DMS53 treated with DMSO at 0.1 percent for 48 hours (cell line): ENCODE measurements around the gene PSMA7.

Experiments
- DNase-seq: peaks from one replicate; lab custom pipeline; 2025; ENCODE audit not compliant: unreplicated experiment; lab: John Stamatoyannopoulos, UW

Gene PSMA7

GRCh38 chr20:62172666-62173065, 29.5 kb upstream of the PSMA7 start:
- no peak for DNase-seq

DNA sequence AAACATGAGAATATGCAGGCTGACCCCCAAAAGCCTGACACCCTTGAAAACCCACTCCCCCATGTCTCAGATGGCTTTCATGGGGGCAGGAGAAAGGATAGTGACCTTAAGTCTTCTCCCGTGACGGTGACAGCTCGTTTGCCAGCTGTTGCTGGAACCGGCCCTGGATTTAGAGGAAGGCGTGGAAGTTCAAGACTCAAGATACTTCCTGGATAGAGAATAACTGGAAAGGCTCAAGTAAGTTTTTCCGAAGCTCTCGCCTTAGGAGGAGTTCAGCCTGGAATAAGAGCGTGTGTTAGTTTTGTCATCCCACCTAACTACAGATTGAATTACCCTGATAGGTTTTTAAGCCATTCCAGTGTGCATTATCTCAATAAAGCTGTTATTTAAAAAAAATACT, 28.1 kb upstream of the PSMA7 start:
- DNase-seq, result no peak

GRCh38 chr20:62170536-62170935, 27.3 kb upstream of the PSMA7 start:
- no peak for DNase-seq

DNA sequence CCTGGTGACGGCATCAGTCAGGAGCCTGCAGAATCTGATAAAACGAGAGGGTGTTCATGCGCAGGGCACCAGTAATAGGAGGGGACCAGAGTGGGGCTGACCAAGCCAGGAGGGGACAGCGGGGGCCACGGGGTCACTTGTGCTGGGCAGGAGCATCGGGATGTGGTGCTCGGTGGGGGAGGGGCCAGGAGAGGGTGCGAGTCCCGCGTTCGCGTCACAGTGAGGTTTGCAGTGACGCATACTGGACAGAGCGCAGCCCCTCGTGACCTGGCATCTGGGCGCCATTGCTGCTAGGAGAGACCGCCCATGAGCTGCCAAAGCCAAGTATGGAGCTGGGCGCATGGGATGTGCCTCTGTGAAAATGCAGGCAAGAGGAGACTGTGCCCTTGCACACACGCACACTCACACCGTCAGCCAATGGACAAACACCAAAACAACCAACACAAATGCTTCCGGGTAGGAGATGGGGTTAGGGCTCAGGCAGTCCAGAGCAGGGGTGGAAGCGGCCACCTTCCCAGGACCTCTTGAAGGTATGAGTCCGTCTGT, 25.8 kb upstream of the PSMA7 start:
- DNase-seq, result no peak

- no peak for DNase-seq
These were observed 24.9 kb upstream of the PSMA7 start for GRCh38 chr20:62168061-62168460.

- DNase-seq, result no peak
These were observed 24.3 kb upstream of the PSMA7 start for GRCh38 chr20:62167474-62167873.

DNA sequence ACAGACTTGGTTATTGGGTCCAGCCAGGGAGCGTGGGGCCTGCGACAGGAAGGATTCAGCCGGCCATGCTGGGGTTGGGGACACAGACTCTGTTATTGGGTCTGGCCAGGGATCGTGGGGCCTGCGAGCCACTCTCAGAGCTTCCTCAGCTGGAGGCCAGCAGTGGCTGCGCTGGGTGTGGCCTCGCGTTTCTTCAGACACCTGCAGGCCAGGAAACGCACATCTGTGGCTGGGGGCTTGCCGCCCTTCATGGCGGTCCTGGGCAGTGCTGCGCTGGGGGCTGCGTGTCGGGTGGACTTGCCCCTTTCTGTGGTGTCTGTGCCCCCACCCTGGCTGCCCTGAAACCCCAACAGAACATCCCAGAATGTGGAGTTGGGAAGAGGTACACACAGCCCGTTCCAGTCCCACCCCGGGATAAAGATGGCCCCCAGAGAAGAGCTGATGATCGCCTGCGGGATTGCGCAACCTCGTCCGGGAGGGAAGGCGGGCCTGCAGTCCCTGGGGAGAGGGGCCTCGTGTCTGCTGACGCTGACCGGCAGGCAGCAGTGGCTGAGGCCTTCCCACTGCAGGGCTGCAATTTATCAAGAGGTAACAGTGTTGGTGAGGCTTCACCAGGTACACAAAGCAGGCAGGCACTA, 22.7 kb upstream of the PSMA7 start:
- DNase-seq, result no peak

- DNase-seq, result no peak
These were observed 21.9 kb upstream of the PSMA7 start for GRCh38 chr20:62164879-62165761.

DNA sequence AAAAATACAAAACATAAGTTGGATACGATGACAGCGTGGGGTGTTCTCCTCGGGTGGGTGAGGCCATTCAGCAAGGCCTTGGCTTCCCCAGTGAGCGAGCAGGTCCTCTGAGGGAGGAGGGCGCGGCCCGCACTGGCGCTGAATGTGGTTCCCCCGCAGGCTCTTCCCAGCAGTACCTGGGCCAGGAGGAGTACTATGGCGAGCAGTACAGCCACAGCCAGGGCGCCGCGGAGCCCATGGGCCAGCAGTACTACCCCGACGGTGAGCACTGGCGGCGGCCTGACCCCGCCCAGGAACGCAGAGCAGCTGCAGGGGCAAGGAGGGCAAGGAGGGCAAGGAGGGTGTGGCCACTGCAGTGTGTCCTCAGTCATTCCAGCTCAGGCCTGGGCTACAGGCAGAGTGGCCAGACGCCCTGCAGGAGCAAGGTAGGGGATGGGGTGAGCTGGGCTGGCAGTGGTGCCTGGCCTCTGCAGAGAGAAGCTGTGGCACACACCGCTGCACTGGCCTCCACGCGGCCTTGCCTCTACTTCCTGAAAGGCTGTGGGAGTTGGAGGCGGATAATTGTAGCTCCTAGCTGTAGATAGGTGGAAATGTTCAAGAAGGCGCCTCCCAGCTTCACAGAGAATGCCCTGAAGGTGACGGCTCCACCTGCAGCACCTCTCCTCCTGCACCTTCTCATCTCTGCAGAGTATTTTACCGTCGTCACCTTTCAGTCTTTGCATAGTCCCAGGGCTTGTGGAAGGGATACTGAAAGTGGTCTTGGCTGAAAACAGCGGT, 21.0 kb upstream of the PSMA7 start:
- no peak for DNase-seq

GRCh38 chr20:62163485-62163865, 20.3 kb upstream of the PSMA7 start:
- no peak for DNase-seq

DNA sequence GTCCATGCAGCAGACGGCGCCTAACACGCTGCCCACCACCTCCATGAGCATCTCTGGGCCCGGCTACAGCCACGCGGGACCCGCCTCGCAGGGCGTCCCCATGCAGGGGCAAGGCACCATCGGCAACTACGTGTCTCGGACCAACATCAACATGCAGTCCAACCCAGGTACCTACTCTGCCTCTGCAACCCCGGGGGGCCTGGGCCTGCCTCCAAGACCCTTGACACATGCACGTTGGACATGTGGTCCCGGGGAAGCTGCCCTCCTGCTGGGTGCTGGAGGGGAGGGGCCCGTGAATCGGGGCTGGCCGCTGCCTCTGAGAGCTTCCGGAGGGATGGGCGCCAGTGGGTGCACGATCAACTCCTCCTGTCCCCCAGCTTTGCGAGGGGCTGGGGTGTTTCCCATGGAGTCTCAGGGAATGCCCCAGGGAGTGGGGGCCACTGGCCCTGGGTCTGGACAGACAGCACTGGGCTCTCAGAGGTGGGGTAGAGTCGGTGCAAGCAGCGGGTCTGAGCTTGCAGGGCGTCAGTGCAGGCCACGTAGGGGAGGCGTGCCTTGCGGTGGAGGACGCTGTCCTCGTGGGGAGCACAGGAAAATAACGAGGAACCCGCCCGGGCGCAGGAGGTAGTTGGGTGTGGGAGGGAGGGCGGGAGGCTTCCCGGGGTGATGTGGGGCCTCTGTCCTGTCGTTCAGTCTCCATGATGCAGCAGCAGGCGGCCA, 19.7 kb upstream of the PSMA7 start:
- no peak for DNase-seq

- no peak for DNase-seq
These were observed 18.2 kb upstream of the PSMA7 start for GRCh38 chr20:62161347-62161746.

- no peak for DNase-seq
These were observed 17.7 kb upstream of the PSMA7 start for GRCh38 chr20:62160876-62161275.

- no peak for DNase-seq
These were observed 17.1 kb upstream of the PSMA7 start for GRCh38 chr20:62160253-62160652.

DNA sequence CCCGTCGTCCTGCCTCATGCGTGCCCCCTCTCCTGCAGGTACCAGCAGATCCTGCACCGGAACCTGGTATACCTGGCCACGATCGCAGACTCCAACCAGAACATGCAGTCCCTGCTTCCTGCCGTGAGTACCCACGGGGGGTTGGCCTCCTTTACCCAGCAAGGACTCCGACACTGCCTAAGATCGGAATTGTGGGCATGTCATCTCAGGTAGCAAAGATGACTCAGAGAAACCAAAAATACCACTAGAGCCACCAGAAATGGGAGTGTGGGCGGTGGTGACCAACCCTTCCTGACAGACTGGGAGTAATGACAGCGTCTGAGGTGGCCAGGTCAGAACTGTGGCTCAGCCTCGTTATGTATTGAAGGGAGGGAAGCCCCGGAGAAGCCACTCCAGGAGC, 16.6 kb upstream of the PSMA7 start:
- no peak for DNase-seq

DNA sequence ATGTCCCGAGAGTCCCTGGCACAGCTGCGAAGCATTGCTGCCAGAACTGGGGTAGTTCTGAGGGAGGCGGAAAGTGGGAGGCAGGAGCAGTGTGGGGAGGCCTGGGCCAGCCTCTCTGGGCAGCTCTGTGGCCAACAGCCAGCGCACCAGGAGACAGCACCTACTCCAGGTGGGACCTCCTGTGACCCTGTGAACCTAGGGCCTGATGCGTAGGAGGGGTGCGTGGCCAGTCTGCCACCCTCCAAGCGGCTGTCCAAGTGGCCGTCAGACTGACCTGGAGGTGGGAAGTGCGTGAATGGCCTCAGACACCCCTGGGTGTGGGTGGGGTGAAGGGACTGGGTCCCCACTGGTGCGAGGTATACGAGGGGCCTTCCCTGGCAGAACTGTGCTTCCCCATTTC, 15.9 kb upstream of the PSMA7 start:
- no peak for DNase-seq

- DNase-seq, result no peak
These were observed 15.3 kb upstream of the PSMA7 start for GRCh38 chr20:62158541-62158940.

DNA sequence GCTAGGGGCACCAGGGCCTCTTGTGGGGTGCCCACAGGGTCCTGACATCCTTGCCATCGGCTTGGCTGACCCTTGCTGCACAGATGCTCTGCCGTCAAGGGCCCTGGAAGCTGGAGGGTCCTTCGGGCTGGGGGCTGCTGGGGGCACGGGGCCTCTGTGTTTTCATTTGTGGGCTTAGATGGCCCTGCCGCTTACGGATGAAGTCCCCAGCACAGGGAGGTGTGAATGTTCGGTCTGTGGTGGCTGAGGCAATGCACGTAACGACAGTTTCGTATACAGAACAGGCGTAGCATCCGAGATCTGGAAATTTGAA, 14.8 kb upstream of the PSMA7 start:
- DNase-seq, result no peak

GRCh38 chr20:62157387-62158087, 14.3 kb upstream of the PSMA7 start:
- no peak for DNase-seq

- no peak for DNase-seq
These were observed 13.6 kb upstream of the PSMA7 start for GRCh38 chr20:62156592-62157386.
